Myometrial cell (primary cell): Measurements from ENCODE around the gene AKR1B1. TPM values are rescaled to one million over a fixed set of nuclear protein-coding genes. Genes with fewer than 3 reads are reported as not detected.

Experiments used
- total RNA-seq: library from RNA; depleted of rRNA; stranded (reverse); fragments of >200 nt; gene quantifications from 2 replicates; pipeline ENCODE4 v1.2.3, GENCODE V29; 2015

AKR1B1 gene
- 37.7 and 47.6 TPM in 2 replicates for total RNA-seq

GRCh38 chr7:134458806-134459698 lies at the start of gene AKR1B1:
TSS of gene AKR1B1 (minus strand) at chr7:134459100. CDS start at chr7:134459062, 38 bp downstream.

Other genes starting within 250 kb of the AKR1B1 start
- gene SLC35B4, start 142.2 kb downstream of the AKR1B1 start, total RNA-seq = 12.7 and 12.9 TPM in 2 replicates
- gene AKR1B10, start 68.5 kb upstream of the AKR1B1 start, total RNA-seq = 0.18 and 0.29 TPM in 2 replicates
- not detected in 2 replicates for gene AKR1B15, start 90.0 kb upstream of the AKR1B1 start, total RNA-seq
- gene BPGM, start 187.8 kb upstream of the AKR1B1 start, total RNA-seq = 25.0 and 29.4 TPM in 2 replicates